Lower leg skin (tissue), 3 donors: ENCODE results near the gene GIPR.
"Not testable (repeated sequence)": the region's sequence is repeated elsewhere in the genome, so short reads cannot be mapped to it uniquely, and the experiment has no call there.

ENCODE experiments used
- CTCF ChIP-seq, 3 donors: fragments of 450-650 bp; IDR thresholded peaks; one replicate each; pipeline ENCODE4 v1.5.1; 2016; ENCODE audit warnings: antibody characterized with exemption in 3 of 3, mild to moderate bottlenecking in 3 of 3, moderate library complexity in 2 of 3
- POLR2A ChIP-seq, 2 donors: fragments of 450-650 bp; IDR thresholded peaks; one replicate each; pipeline ENCODE4 v1.6.1; 2016 to 2017; ENCODE audit warnings: antibody characterized with exemption in 2 of 2, mild to moderate bottlenecking in 1 of 2, moderate library complexity in 1 of 2

DNA sequence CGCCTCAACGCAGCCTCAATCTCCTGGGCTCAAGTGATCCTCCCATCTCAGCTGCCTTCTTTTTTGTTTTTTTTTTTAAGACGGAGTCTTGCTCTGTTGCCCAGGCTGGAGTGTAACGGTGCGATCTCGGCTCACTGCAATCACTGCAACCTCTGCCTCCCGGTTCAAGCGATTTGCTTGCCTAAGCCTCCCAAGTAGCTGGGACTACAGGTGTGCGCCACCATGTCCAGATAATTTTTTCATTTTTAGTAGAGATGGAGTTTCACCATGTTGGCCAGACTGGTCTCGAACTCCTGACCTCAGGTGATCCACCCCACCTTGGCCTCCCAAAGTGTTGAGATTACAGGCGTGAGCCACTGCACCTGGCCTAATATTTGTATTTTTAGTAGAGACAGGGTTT is 52.0 kb downstream of the GIPR start:
- not testable (repeated sequence) for TF ChIP-seq POLR2A, CTCF (IDR thresholded peaks at IDR 0.05)
